ENCODE results near the gene RBM19. TPM values are rescaled to one million over a fixed set of nuclear protein-coding genes. Genes with fewer than 3 reads are reported as not detected.

The RBM19 gene
- total and polyA plus RNA-seq, 2 donors (not counting 3 experiments of a cell fraction or from before 2014, with no cell fraction given): 13.2 to 34.4 TPM

- Histone ChIP-seq H3K79me2 (ENCODE audit: control insufficient read depth, insufficient read depth, low read length) (no peaks in the 10 kb centered on the region), H3K4me1 (ENCODE audit: control insufficient read depth, extremely low read depth, insufficient read depth, low read length) (peaks cover 7% of the 10 kb centered on the region), H4K20me1 (replicated peaks; ENCODE audit: control insufficient read depth, extremely low read depth, insufficient read depth, low read length) (no peaks in the 10 kb centered on the region), H3K4me2 (ENCODE audit: insufficient read depth, low read length) (no peak overlapping the region), H3K36me3 (ENCODE audit: control insufficient read depth in 2 of 2, extremely low read depth in 1 of 2, insufficient read depth in 2 of 2, low read length in 2 of 2) (peaks cover 0 to 9% of the 10 kb centered on the region in 2 experiments), H2AFZ (ENCODE audit: low read depth, low read length) (no peak overlapping the region), H3K9ac (replicated peaks; ENCODE audit: extremely low read depth, insufficient read depth, low read length) (no peak overlapping the region), H3K27me3 (ENCODE audit: control insufficient read depth in 2 of 2, insufficient read depth in 2 of 2, low read length in 2 of 2) (no peaks in the 10 kb centered on the region), H3K27ac (ENCODE audit: insufficient read depth, low read depth, low read length) (no peak overlapping the region), H3K4me3 (replicated peaks in 1 of 3; ENCODE audit: insufficient read depth in 1 of 3, low read depth in 1 of 3, low read length in 3 of 3) (no peak overlapping the region), H3K9me3 (replicated peaks; ENCODE audit: control insufficient read depth, insufficient read depth, low read length) (no peaks in the 10 kb centered on the region), H3K9me1 (replicated peaks; ENCODE audit: control insufficient read depth, extremely low read depth, insufficient read depth, low read length) (no peaks in the 10 kb centered on the region)
- FAIRE-seq (no peak), DNase-seq (ENCODE audit: low read depth, low spot score) (no peak)
- no peak for TF ChIP-seq POLR2AphosphoS5 (IDR thresholded peaks at IDR 0.05; ENCODE audit: insufficient read depth, low read depth, low read length)
- TF ChIP-seq CTCF (IDR thresholded peaks at IDR 0.05; ENCODE audit: extremely low read depth in 1 of 2, insufficient read depth in 1 of 2, low read depth in 1 of 2, low read length in 2 of 2): no peak
- TF ChIP-seq MYC (IDR thresholded peaks at IDR 0.05; ENCODE audit: low read depth, low read length): no peak
- TF ChIP-seq FOS (IDR thresholded peaks at IDR 0.05; ENCODE audit: borderline replicate concordance, insufficient read depth, low read length): no peak
- no peak for TF ChIP-seq JUN (IDR thresholded peaks at IDR 0.05; ENCODE audit: borderline replicate concordance, insufficient read depth, insufficient read length, low read depth)
- TF ChIP-seq POLR2A (IDR thresholded peaks at IDR 0.05; ENCODE audit: low read depth, low read length): no peak
- no peak for TF ChIP-seq GATA2 (IDR thresholded peaks at IDR 0.05; ENCODE audit: insufficient read depth, insufficient read length, low read depth, low read length)
- no peak for TF ChIP-seq EZH2 (IDR thresholded peaks at IDR 0.05; ENCODE audit: borderline replicate concordance, low read depth, low read length, severe bottlenecking)
- no peak for TF ChIP-seq MAX (IDR thresholded peaks at IDR 0.05; ENCODE audit: insufficient read depth, insufficient read length)
- ChIA-PET POLR2A (no interaction called here), CTCF (interaction anchor here (0.6 to 1.2 kb wide), 2 partner anchors 51 to 522 kb away, joined by 3 read pairs; no protein-coding TSS in a partner anchor)
- dilution Hi-C loops (cut with MboI; ENCODE audit: extremely low pct_ligation_motif_present, low sequenced_read_pairs) (no loop called here), intact Hi-C loops (cut with micrococcal nuclease) (no loop called here)
- no TSS peak for BruUV-seq (replicated peaks)
Observed at GRCh38 chr12:113860950-113861349, 105.2 kb downstream of the RBM19 start.

Measured in endothelial cell of umbilical vein (primary cell).